CD4-positive, alpha-beta memory T cell (primary cell): ENCODE data around the gene KCNS1. TPM values are rescaled to one million over a fixed set of nuclear protein-coding genes. Genes with fewer than 3 reads are reported as not detected.

Experiments
- CTCF ChIA-PET: fragments of 350-600 bp; sonication (Branson Sonifier 250); formaldehyde crosslinking; loops from one replicate; lab custom pipeline; 2021; ENCODE audit warnings: inconsistent platforms; ENCODE audit not compliant: partially characterized antibody; lab: Charles Lee
- POLR2A ChIA-PET: fragments of 350-600 bp; sonication (Branson Sonifier 250); formaldehyde crosslinking; loops from one replicate; lab custom pipeline; 2021; ENCODE audit not compliant: partially characterized antibody; lab: Charles Lee
- DNase-seq, 5 donors: peaks; one replicate each; pipeline versions ENCODE4 v3.0.0 to v3.0.0-alpha.2; 2020 to 2022; ENCODE audit warnings: mixed read lengths in 1 of 5
- H3K27ac ChIP-seq: one replicate; pipeline ENCODE4 v1.7.0; 2013; ENCODE audit warnings: low read depth, low read length
- H3K27me3 ChIP-seq: 2 replicates; pipeline ENCODE4 v1.7.0; 2013; ENCODE audit warnings: mild to moderate bottlenecking, low read length, moderate library complexity; ENCODE audit not compliant: insufficient read depth
- H3K36me3 ChIP-seq: 2 replicates; pipeline ENCODE4 v1.7.0; 2013; ENCODE audit warnings: mild to moderate bottlenecking, low read length, moderate library complexity; ENCODE audit not compliant: insufficient read depth
- H3K4me1 ChIP-seq: 2 replicates; pipeline ENCODE4 v1.7.0; 2013; ENCODE audit warnings: mild to moderate bottlenecking, low read length, moderate library complexity; ENCODE audit not compliant: insufficient read depth
- H3K4me3 ChIP-seq, 2 donors: one replicate each; pipeline ENCODE4 v1.7.0; 2013; ENCODE audit warnings: low read length in 2 of 2, mild to moderate bottlenecking in 1 of 2
- H3K9me3 ChIP-seq, 2 donors: one replicate each; pipeline ENCODE4 v1.7.0; 2013; ENCODE audit warnings: low read length in 2 of 2, control low read depth in 1 of 2; ENCODE audit not compliant: control insufficient read depth in 1 of 2
- H3K27ac Mint-ChIP-seq, 7 donors: one replicate each; pipeline ENCODE4 v1.8.0; 2020 to 2021; ENCODE audit warnings: mixed read lengths in 7 of 7, mild to moderate bottlenecking in 6 of 7, inconsistent platforms in 3 of 7, moderate library complexity in 3 of 7
- H3K27me3 Mint-ChIP-seq, 2 donors: one replicate each; pipeline ENCODE4 v1.8.0; 2020 to 2021; ENCODE audit warnings: mixed read lengths in 2 of 2
- H3K36me3 Mint-ChIP-seq, 2 donors: one replicate each; pipeline ENCODE4 v1.8.0; 2020 to 2021; ENCODE audit warnings: mixed read lengths in 2 of 2, inconsistent platforms in 1 of 2, mild to moderate bottlenecking in 1 of 2
- H3K4me1 Mint-ChIP-seq, 4 donors: one replicate each; pipeline ENCODE4 v1.8.0; 2020 to 2021; ENCODE audit warnings: mixed read lengths in 4 of 4, mild to moderate bottlenecking in 1 of 4
- H3K4me3 Mint-ChIP-seq, 8 donors: one replicate each; pipeline ENCODE4 v1.8.0; 2020 to 2021; ENCODE audit warnings: mixed read lengths in 8 of 8, mild to moderate bottlenecking in 7 of 8, moderate library complexity in 6 of 8, inconsistent platforms in 3 of 8
- H3K9me3 Mint-ChIP-seq, 8 donors: one replicate each; pipeline ENCODE4 v1.8.0; 2020 to 2021; ENCODE audit warnings: mixed read lengths in 8 of 8, mild to moderate bottlenecking in 5 of 8, inconsistent platforms in 3 of 8, moderate library complexity in 1 of 8
- intact Hi-C: fragments of 100-400 bp; cut with micrococcal nuclease; formaldehyde crosslinking; loops from one replicate; pipeline ENCODE4 v1.15.1; 2023
- polyA plus RNA-seq, 2 donors: library from polyadenylated mRNA; unstranded; fragments of 300-500 nt; fragmentation: Illumina TruSeq; gene quantifications; one replicate each; pipeline ENCODE4 v1.2.3, GENCODE V29; 2021
- total RNA-seq, 2 experiments: library from RNA; stranded (reverse); gene quantifications; one replicate each; pipeline ENCODE4 v1.2.3, GENCODE V29; 2021

KCNS1 gene
- total and polyA plus RNA-seq, 4 experiments from 2014 or later = 0.09 to 0.16 TPM; not detected in 2

DNA sequence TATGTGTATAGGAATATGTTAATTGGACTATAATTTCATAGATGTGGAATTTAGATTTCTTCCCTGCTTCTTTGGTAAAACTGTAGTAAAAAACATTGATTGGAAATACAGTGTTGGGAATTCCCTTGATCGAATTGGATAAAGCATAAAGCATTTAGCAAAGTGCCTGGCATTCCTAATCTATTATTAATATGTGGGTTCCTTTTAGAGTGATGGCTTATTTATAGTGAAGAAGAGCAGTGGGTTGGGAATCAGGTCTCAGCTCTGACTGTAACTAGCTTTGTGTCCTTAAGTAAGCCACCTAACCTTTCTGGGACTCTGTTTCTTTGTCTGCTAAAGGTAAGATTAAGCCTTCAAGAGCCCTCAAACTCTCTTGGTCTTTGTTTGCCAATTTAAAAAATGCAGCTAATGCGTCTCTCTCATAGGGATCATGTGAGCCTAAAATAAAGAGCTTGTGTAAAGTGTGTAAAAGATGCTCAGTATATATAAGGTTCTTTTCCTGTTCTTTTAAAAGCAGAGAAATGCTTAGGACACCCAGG lies 53.3 kb downstream of the KCNS1 start:
- intact Hi-C loops = no loop called here
- Mint-ChIP-seq H3K4me1 (peaks cover 53 to 79% (median 66%) of the 10 kb centered on the region in 4 donors), H3K4me3 (peak overlapping the region in 1 of 8 donors; percentile 16), H3K27me3 (no peaks in the 10 kb centered on the region), H3K36me3 (peaks cover 28 to 64% of the 10 kb centered on the region in 2 donors), H3K27ac (peak overlapping the region in 2 of 7 donors; percentile 15 to 61), H3K9me3 (no peaks in the 10 kb centered on the region)
- H3K4me1 ChIP-seq = peaks cover 79% of the 10 kb centered on the region
- no peak for DNase-seq
- H3K27ac ChIP-seq = no peak overlapping the region
- H3K27me3 ChIP-seq = no peaks in the 10 kb centered on the region
- no peaks in the 10 kb centered on the region for H3K9me3 ChIP-seq
- peaks cover 34% of the 10 kb centered on the region for H3K36me3 ChIP-seq
- no peak overlapping the region for H3K4me3 ChIP-seq
- POLR2A ChIA-PET = interaction anchor here (1.6 kb wide), 1 partner anchor 9 kb away, joined by 3 read pairs; no protein-coding TSS in a partner anchor
- CTCF ChIA-PET = interaction anchor here (1.2 to 1.6 kb wide), 2 partner anchors 44 to 48 kb away, joined by 3 to 11 read pairs; no protein-coding TSS in a partner anchor

DNA sequence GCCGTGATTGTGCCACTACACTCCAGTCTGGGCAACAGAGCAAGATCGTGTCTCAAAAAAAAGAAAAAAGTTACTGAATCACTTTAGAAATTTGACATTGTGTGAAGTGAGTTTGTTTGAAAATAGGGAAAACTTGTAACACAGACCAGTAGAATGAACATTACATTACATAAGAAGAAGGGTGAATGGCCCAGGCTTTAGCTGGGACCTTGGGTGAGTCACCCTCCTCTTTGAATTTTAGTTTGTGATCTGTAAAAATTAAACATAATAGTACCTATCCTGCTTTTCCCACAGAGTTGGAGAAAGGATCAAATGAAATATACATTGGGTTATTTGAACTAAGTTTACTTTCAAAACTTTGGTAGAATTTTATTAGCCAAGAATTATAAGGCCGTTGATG lies 56.3 kb downstream of the KCNS1 start:
- Mint-ChIP-seq H3K4me1 (peaks cover 50 to 85% (median 68%) of the 10 kb centered on the region in 4 donors), H3K27ac (peak overlapping the region in 3 of 7 donors; percentile 28 to 66 (median 31)), H3K9me3 (no peaks in the 10 kb centered on the region), H3K27me3 (no peaks in the 10 kb centered on the region), H3K4me3 (no peak overlapping the region), H3K36me3 (peaks cover 37 to 71% of the 10 kb centered on the region in 2 donors)
- Histone ChIP-seq H3K9me3 (no peaks in the 10 kb centered on the region), H3K4me1 (peaks cover 78% of the 10 kb centered on the region), H3K4me3 (no peak overlapping the region), H3K36me3 (peaks cover 50% of the 10 kb centered on the region), H3K27ac (no peak overlapping the region), H3K27me3 (no peaks in the 10 kb centered on the region)
- intact Hi-C loops = loop anchor here (1.0 to 2.0 kb wide), 2 partner anchors 52 to 246 kb away; no protein-coding TSS in a partner anchor
- CTCF ChIA-PET = interaction anchor here (0.7 to 4.8 kb wide), 29 partner anchors 9 to 274 kb away, joined by 3 to 69 read pairs (median 4); no protein-coding TSS in a partner anchor
- DNase-seq = no peak
- POLR2A ChIA-PET = interaction anchor here (1.0 to 2.1 kb wide), 4 partner anchors 9 to 79 kb away, joined by 3 to 9 read pairs (median 5); no protein-coding TSS in a partner anchor

- DNase-seq = peak; percentile 60 to 73 (median 64)
- Histone ChIP-seq H3K9me3 (no peaks in the 10 kb centered on the region), H3K36me3 (peaks cover 50% of the 10 kb centered on the region), H3K27ac (no peak overlapping the region), H3K4me1 (peaks cover 78% of the 10 kb centered on the region), H3K4me3 (no peak overlapping the region), H3K27me3 (no peaks in the 10 kb centered on the region)
- Mint-ChIP-seq H3K4me1 (peaks cover 49 to 85% (median 67%) of the 10 kb centered on the region in 4 donors), H3K27me3 (no peaks in the 10 kb centered on the region), H3K4me3 (peak overlapping the region in 3 of 8 donors; percentile 1 to 17 (median 5)), H3K27ac (peak overlapping the region; percentile 5 to 91 (median 58)), H3K9me3 (no peaks in the 10 kb centered on the region), H3K36me3 (peaks cover 34 to 71% of the 10 kb centered on the region in 2 donors)
- ChIA-PET POLR2A (interaction anchor here (0.9 to 2.1 kb wide), 5 partner anchors 10 to 79 kb away, joined by 3 to 9 read pairs (median 4); no protein-coding TSS in a partner anchor), CTCF (interaction anchor here (0.7 to 4.8 kb wide), 31 partner anchors 9 to 275 kb away, joined by 3 to 69 read pairs (median 4); no protein-coding TSS in a partner anchor)
- intact Hi-C loops = loop anchor here (1.0 to 2.0 kb wide), 2 partner anchors 52 to 247 kb away; no protein-coding TSS in a partner anchor
Observed at GRCh38 chr20:45044084-45044573, 56.8 kb downstream of the KCNS1 start.

GRCh38 chr20:45042978-45043377 lies 57.9 kb downstream of the KCNS1 start:
- H3K27me3 Mint-ChIP-seq = no peaks in the 10 kb centered on the region
- H3K27ac Mint-ChIP-seq = peak overlapping the region in 5 of 7 donors; percentile 9 to 86 (median 57)
- no peaks in the 10 kb centered on the region for H3K9me3 Mint-ChIP-seq

More at GRCh38 chr20:45042978-45043377, 57.9 kb downstream of the KCNS1 start:
- ChIA-PET CTCF (interaction anchor here (0.8 to 4.8 kb wide), 18 partner anchors 8 to 728 kb away, joined by 3 to 69 read pairs (median 5); no protein-coding TSS in a partner anchor), POLR2A (interaction anchor here (0.9 to 2.1 kb wide), 4 partner anchors 11 to 85 kb away, joined by 3 to 9 read pairs (median 4); no protein-coding TSS in a partner anchor)
- Mint-ChIP-seq H3K36me3 (peaks cover 26 to 61% of the 10 kb centered on the region in 2 donors), H3K4me3 (no peak overlapping the region), H3K4me1 (peaks cover 45 to 82% (median 65%) of the 10 kb centered on the region in 4 donors)
- H3K27me3 ChIP-seq = no peaks in the 10 kb centered on the region
- peaks cover 75% of the 10 kb centered on the region for H3K4me1 ChIP-seq
- intact Hi-C loops = no loop called here
- no peak overlapping the region for H3K27ac ChIP-seq
- DNase-seq = no peak
- H3K4me3 ChIP-seq = no peak overlapping the region
- peaks cover 48% of the 10 kb centered on the region for H3K36me3 ChIP-seq
- no peaks in the 10 kb centered on the region for H3K9me3 ChIP-seq

Other genes starting within 250 kb of the KCNS1 start
- gene YWHAB, start 215.4 kb downstream of the KCNS1 start, total RNA-seq = 100 to 1,000 TPM; 245 to 262 TPM
- 100 to 1,000 TPM; 554 to 616 TPM for gene YWHAB, start 215.4 kb downstream of the KCNS1 start, polyA plus RNA-seq
- gene PABPC1L, start 191.1 kb downstream of the KCNS1 start, total RNA-seq = 10 to 100 TPM; 46.5 to 50.0 TPM
- gene PABPC1L, start 191.1 kb downstream of the KCNS1 start, polyA plus RNA-seq = under 1 TPM in 1 of 2 donors, not detected in 1; 0.42 TPM
- gene TOMM34, start 140.7 kb downstream of the KCNS1 start, total RNA-seq = 1 to 10 TPM; 7.6 to 8.5 TPM
- gene TOMM34, start 140.7 kb downstream of the KCNS1 start, polyA plus RNA-seq = 10 to 100 TPM; 18.7 to 23.4 TPM
- gene STK4, start 134.6 kb downstream of the KCNS1 start, total RNA-seq = 100 to 1,000 TPM; 358 to 374 TPM
- 100 to 1,000 TPM; 151 to 266 TPM for gene STK4, start 134.6 kb downstream of the KCNS1 start, polyA plus RNA-seq
- gene WFDC5, start 14.0 kb upstream of the KCNS1 start, total RNA-seq = not detected
- not detected for gene WFDC5, start 14.0 kb upstream of the KCNS1 start, polyA plus RNA-seq
- gene WFDC12, start 23.3 kb upstream of the KCNS1 start, total RNA-seq = not detected
- not detected for gene WFDC12, start 23.3 kb upstream of the KCNS1 start, polyA plus RNA-seq
- not detected for gene PI3, start 73.8 kb upstream of the KCNS1 start, total RNA-seq
- gene PI3, start 73.8 kb upstream of the KCNS1 start, polyA plus RNA-seq = not detected
- gene SEMG1, start 105.9 kb upstream of the KCNS1 start, total RNA-seq = not detected
- not detected for gene SEMG1, start 105.9 kb upstream of the KCNS1 start, polyA plus RNA-seq
- gene SEMG2, start 120.2 kb upstream of the KCNS1 start, total RNA-seq = not detected
- not detected for gene SEMG2, start 120.2 kb upstream of the KCNS1 start, polyA plus RNA-seq
- not detected for gene SLPI, start 153.4 kb upstream of the KCNS1 start, total RNA-seq
- gene SLPI, start 153.4 kb upstream of the KCNS1 start, polyA plus RNA-seq = not detected
- not detected for gene RBPJL, start 205.7 kb upstream of the KCNS1 start, total RNA-seq
- gene RBPJL, start 205.7 kb upstream of the KCNS1 start, polyA plus RNA-seq = not detected
- gene MATN4, start 207.2 kb upstream of the KCNS1 start, total RNA-seq = not detected
- gene MATN4, start 207.2 kb upstream of the KCNS1 start, polyA plus RNA-seq = not detected
- 1 to 10 TPM; 3.8 to 3.9 TPM for gene SDC4, start 247.3 kb upstream of the KCNS1 start, total RNA-seq
- gene SDC4, start 247.3 kb upstream of the KCNS1 start, polyA plus RNA-seq = 1 to 10 TPM; 1.2 to 2.3 TPM